Osteocyte (in vitro differentiated cells): ENCODE data around the gene EBF4. TPM values are rescaled to one million over a fixed set of nuclear protein-coding genes. Genes with fewer than 3 reads are reported as not detected.

Source experiments
- DNase-seq: peaks from one replicate; pipeline ENCODE4 v3.0.0; 2021; ENCODE audit warnings: mixed read lengths; ENCODE audit not compliant: unreplicated experiment; ENCODE audit errors: extremely low spot score
- H3K27ac Mint-ChIP-seq: one replicate; pipeline ENCODE4 v1.8.0; 2021; ENCODE audit warnings: mild to moderate bottlenecking, mixed read lengths; ENCODE audit not compliant: unreplicated experiment
- H3K27me3 Mint-ChIP-seq: one replicate; pipeline ENCODE4 v1.8.0; 2021; ENCODE audit warnings: mixed read lengths; ENCODE audit not compliant: unreplicated experiment
- H3K36me3 Mint-ChIP-seq: one replicate; pipeline ENCODE4 v1.8.0; 2021; ENCODE audit warnings: mixed read lengths; ENCODE audit not compliant: unreplicated experiment
- H3K4me1 Mint-ChIP-seq: one replicate; pipeline ENCODE4 v1.8.0; 2021; ENCODE audit warnings: mixed read lengths; ENCODE audit not compliant: unreplicated experiment
- H3K4me3 Mint-ChIP-seq: one replicate; pipeline ENCODE4 v1.8.0; 2021; ENCODE audit warnings: mild to moderate bottlenecking, moderate library complexity, mixed read lengths; ENCODE audit not compliant: unreplicated experiment
- H3K9me3 Mint-ChIP-seq: one replicate; pipeline ENCODE4 v1.8.0; 2021; ENCODE audit warnings: mixed read lengths; ENCODE audit not compliant: unreplicated experiment
- CTCF ChIP-seq: fragments of 200-600 bp; sonication (generic); IDR thresholded peaks from 2 replicates; pipeline ENCODE4 v1.5.0; 2021; ENCODE audit warnings: antibody characterized with exemption, mild to moderate bottlenecking, moderate library complexity
- total RNA-seq: library from RNA; stranded (reverse); gene quantifications from 2 replicates; pipeline ENCODE4 v1.2.1, GENCODE V29; 2021

The EBF4 gene
- total RNA-seq, 1 donor from 2014 or later = 12.8 TPM

- no peak for TF ChIP-seq CTCF
- Mint-ChIP-seq H3K4me3 (no peak overlapping the region), H3K27me3 (peaks cover 31% of the 10 kb centered on the region), H3K36me3 (no peaks in the 10 kb centered on the region), H3K4me1 (peaks cover 11% of the 10 kb centered on the region), H3K27ac (no peak overlapping the region), H3K9me3 (no peaks in the 10 kb centered on the region)
- no peak for DNase-seq
Measured at GRCh38 chr20:2757969-2758368, 65.4 kb downstream of the EBF4 start.

GRCh38 chr20:2759143-2759542 lies 66.6 kb downstream of the EBF4 start:
- no peak for DNase-seq
- no peak for TF ChIP-seq CTCF
- Mint-ChIP-seq H3K9me3 (no peaks in the 10 kb centered on the region), H3K4me1 (peaks cover 8% of the 10 kb centered on the region), H3K36me3 (no peaks in the 10 kb centered on the region), H3K4me3 (no peak overlapping the region), H3K27me3 (peaks cover 32% of the 10 kb centered on the region), H3K27ac (no peak overlapping the region)

GRCh38 chr20:2759603-2760296 lies 67.2 kb downstream of the EBF4 start:
- TF ChIP-seq CTCF = no peak
- Mint-ChIP-seq H3K4me3 (no peak overlapping the region), H3K4me1 (peaks cover 8% of the 10 kb centered on the region), H3K27ac (no peak overlapping the region), H3K9me3 (no peaks in the 10 kb centered on the region), H3K36me3 (no peaks in the 10 kb centered on the region), H3K27me3 (peaks cover 26% of the 10 kb centered on the region)
- DNase-seq = no peak

GRCh38 chr20:2760297-2760951 lies 67.8 kb downstream of the EBF4 start:
- no peak for TF ChIP-seq CTCF
- Mint-ChIP-seq H3K9me3 (no peaks in the 10 kb centered on the region), H3K4me3 (no peak overlapping the region), H3K4me1 (peaks cover 8% of the 10 kb centered on the region), H3K27ac (no peak overlapping the region), H3K36me3 (no peaks in the 10 kb centered on the region), H3K27me3 (peaks cover 24% of the 10 kb centered on the region)
- DNase-seq = no peak

GRCh38 chr20:2760952-2761305 lies 68.3 kb downstream of the EBF4 start:
- TF ChIP-seq CTCF = no peak
- Mint-ChIP-seq H3K4me3 (no peak overlapping the region), H3K4me1 (peaks cover 8% of the 10 kb centered on the region), H3K9me3 (no peaks in the 10 kb centered on the region), H3K36me3 (no peaks in the 10 kb centered on the region), H3K27me3 (peaks cover 22% of the 10 kb centered on the region), H3K27ac (no peak overlapping the region)
- DNase-seq = no peak
